Activated CD4-positive, alpha-beta T cell treated with anti-CD3 and anti-CD28 coated beads for 4 hours (primary cell): ENCODE measurements around the gene COLGALT1.

ENCODE experiments used
- DNase-seq, 2 donors: peaks; one replicate each; pipeline ENCODE4 v3.0.0-alpha.2; 2020

The COLGALT1 gene

DNA sequence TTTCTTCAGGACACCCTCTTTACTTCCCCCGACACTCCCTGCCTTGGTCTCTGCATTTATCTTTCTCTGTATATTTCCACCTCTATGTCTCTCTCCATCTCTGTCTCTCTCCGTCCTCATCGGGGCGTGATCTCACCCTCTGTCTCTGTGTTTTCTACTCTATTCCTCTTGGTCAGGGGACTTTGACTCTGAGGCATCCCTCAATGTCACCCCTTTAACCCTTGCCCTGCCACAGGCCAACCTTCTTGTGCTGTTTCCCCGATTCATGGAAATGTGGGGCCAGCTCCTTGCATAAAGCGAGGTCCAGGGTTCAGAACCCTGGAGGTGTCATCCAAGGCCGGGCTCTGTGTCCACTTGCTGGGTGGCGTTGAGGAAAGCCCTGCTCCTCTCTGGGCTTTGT lies 46.8 kb downstream of the COLGALT1 start:
- no peak for DNase-seq

- no peak for DNase-seq
Observed at GRCh38 chr19:17602872-17603510, 47.5 kb downstream of the COLGALT1 start.

- DNase-seq = no peak
Observed at GRCh38 chr19:17604372-17605025, 49.0 kb downstream of the COLGALT1 start.

DNA sequence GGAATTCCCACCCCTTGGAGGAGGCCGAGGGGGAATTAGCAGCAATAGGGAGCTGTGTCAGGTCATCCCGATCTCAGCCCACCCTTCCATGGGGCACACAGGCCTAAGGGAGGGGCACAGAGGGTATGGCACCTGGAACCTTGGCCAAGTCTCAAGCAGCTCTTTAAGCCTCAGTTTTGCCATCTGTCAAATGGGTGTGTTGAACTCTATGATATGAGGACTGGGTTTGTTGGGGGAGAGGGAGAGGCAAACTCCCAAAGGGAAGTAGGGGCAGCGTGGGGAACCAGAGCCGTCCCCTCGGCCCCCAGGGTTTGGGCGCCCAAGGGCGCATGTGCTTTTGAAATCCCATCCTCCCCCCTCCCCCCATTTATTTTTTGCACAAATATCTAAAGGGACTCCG lies 49.7 kb downstream of the COLGALT1 start:
- no peak for DNase-seq

DNA sequence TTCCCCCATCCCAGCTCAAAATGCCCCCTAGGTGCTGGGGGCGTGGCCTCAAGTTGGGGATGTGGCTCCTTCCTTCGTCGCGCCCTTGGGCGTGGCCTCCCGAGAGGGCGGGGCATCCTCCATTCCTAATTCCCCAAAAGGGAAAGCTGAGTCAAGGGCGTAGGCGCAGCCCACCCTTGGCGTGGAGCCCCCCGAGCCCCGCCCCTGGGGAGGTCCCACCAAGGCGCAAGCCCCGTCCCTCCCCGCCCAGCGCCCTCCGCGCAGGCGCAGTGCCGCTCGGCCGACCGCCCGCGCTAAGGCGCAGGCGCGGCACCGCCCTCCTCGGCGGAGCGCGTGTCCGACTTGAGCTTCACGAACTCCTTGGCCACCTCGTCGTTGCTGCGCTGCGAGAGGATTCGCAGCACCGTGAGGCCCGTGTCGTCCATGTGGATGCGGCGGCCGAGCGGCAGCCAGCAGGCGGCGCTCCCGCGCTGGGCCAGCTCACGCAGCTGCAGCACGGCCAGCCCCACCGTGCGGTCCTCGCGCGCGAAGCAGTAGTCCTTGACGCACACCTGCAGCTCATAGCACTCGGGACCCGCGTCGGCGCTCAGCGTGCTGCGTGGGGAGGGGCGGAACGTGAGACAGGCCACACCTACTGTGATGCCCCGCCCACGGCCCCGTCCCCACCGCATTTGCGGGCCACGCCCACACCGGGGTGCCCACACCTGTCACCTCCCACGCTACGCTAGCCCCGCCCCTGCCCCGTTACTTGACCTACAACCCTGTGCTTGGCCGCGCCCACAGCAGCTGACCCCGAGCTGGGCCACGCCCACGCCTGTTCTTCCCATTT lies 50.5 kb downstream of the COLGALT1 start:
- peak; percentile 82 to 88 for DNase-seq

- DNase-seq = no peak
Observed at GRCh38 chr19:17606590-17607185, 51.2 kb downstream of the COLGALT1 start.

- no peak for DNase-seq
Observed at GRCh38 chr19:17607936-17608335, 52.5 kb downstream of the COLGALT1 start.

DNA sequence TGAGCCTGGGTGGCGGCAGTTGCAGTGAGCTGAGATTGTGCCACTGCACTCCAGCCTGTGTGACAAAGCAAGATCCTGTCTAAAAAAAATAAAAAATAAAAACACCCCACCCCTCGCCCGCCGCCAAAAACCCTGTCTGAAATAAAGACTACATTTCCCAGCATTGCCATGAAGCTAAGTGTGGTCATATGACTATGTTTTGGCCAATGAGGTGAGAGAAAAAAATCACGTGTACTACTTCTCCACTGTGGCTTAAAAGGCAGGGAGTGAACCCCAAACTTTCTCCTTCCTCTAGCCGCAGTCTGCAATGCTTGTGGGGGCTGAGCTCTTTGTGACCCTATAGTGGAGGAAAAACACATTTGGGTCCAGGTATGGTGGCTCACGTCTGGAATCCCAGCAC lies 54.9 kb downstream of the COLGALT1 start:
- DNase-seq = no peak

DNA sequence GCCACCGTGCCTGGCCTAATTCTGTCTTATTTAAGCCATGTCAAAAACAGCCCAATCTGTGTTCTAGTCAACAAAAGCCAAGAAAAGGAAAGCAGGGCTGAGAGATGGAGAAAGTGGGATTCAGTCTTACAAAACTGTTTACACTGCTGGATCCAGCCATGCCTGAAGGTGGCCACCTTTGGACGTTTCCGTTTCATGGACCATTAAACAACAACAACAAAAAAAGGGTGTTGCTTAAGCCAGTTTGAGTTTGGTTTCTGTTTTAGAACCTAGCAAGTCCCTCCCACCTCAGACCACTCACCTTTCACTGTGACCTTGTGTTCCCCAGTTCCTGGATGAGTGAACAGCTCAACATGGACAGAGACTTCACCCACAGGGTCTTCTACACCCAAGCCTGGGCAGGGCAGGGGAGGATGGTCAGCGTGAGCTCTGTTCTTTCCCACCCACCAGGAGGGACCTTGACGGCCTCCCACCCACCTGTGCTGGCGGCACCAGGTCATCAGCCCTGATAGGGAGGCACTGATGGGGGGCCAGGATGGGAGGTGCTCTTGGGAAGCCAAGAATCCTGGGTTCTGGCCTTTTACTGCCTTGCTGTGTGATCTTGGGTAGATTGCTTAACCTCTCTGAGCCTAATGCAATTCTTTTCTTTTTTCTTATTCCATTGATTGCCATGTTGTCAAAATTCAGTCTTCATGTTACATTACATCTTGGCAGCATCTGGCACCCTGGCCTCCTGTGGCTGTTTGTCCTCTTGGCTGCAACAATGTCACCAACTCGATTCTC lies 56.2 kb downstream of the COLGALT1 start:
- no peak for DNase-seq

- DNase-seq = no peak
Observed at GRCh38 chr19:17614476-17614875, 59.0 kb downstream of the COLGALT1 start.

DNA sequence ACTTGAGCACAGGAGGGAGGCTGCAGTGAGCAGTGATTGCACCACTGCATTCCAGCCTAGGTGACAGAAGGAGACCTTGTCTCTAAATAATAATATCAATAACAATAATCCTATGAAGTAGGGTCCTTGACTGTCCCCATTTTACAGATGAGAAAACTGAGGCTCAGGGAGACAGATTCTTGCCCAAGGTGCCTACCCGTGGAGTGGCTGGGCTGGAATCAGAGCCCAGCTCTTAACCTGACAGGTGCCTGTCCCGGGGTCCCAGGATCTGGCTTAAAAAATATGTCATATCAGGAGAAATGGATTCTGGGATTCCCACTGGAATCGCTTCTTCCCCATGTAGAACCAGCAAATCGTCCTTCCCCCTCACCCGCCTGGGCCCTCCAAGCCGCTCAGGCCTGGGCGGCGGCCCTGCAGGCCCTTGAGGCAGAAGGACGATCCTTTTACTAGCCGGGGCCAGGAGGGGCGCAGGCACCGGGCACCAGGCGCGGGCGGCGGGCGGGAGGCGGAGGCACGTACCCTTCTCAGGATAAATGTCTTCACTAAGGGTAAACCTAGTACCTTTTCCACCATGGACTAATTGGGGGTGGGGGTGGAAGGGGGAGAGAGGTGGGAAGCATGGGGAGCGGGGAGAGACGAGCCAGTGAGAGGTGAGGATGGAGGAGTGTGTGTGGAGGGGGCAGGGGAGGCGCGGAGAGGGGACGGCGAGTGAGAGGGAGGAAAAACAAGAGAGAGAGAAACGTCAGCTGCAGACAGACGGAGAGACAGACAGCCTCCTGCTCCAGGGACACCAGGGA lies 60.6 kb downstream of the COLGALT1 start:
- no peak for DNase-seq

- no peak for DNase-seq
Observed at GRCh38 chr19:17616686-17616960, 61.2 kb downstream of the COLGALT1 start.

DNA sequence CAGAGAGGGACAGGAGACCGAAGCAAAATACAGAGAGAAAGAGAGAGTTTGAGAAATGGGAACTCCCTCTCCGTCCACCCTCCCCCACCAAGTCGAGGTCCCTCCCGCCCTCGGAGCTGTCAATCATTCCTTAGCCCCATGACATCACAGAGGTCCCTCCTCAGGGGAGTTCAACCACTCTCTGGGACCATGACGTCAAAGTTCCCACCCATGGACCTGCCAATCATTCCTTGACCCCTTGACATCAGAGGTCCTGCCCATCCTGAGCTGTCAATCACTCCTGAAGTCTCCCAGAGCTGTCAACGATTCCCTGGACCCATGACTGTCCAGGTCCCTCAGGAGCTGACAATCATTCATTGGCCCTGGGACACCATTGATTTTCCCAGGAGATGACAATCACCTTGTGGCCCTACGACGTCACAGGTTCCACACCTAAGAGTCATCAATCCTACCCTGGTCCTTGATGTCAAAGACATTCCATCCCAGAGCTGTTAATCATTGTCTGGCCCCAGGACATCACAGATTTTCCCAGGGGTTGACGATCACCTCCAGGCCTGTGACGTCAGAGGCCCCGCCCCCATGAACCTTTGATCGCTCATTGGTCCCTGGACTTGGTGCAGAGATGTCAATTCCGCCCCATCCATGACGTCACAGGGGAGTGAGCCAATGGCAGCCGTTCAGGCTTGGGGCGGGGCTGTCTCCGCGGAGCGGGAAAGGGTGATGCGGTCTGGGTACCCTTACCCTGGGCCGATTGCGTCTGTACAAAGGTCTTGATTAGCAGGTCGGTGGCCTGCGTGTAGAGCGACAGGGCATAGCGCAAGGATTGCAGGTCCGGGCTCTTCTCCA lies 61.7 kb downstream of the COLGALT1 start:
- DNase-seq = no peak

DNA sequence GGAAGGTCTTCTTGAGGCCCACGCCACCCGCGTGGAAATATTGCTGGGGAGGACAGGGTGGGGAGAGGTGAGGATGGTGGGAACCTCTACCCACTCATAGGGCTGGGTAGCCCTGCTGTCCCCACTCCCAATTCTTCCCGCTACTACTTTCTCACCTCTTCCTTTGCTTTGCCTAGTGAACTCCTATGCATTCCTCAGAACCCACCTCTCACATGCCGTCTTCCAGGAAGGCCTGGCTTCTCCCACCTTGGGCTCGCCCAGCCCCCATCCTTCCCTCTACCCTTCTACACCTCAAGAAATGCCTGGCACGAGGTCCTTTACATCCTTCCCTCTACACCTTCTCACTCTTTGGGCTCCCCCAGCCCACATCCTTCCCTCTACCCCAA lies 62.4 kb downstream of the COLGALT1 start:
- no peak for DNase-seq

GRCh38 chr19:17618281-17618903 lies 62.9 kb downstream of the COLGALT1 start:
- DNase-seq = no peak

GRCh38 chr19:17618936-17619335 lies 63.5 kb downstream of the COLGALT1 start:
- DNase-seq = no peak

- no peak for DNase-seq
Observed at GRCh38 chr19:17620696-17621095, 65.2 kb downstream of the COLGALT1 start.

- no peak for DNase-seq
Observed at GRCh38 chr19:17623224-17623935, 67.9 kb downstream of the COLGALT1 start.

GRCh38 chr19:17624314-17624991 lies 69.0 kb downstream of the COLGALT1 start:
- no peak for DNase-seq
